K562 (cell line): ENCODE results near the gene SEC24C. TPM values are rescaled to one million over a fixed set of nuclear protein-coding genes. Genes with fewer than 3 reads are reported as not detected.

Experiments used
- BCL6 ChIP-seq: fragments of 250-450 bp; sonication (Bioruptor Pico); IDR thresholded peaks from 2 replicates; pipeline ENCODE4 v1.4.0; 2020
- BMI1 ChIP-seq: fragments of 150-350 bp; IDR thresholded peaks from 2 replicates; pipeline ENCODE4 v1.6.1; 2014; ENCODE audit warnings: low read length
- E2F8 ChIP-seq: fragments of 450-650 bp; IDR thresholded peaks from 2 replicates; pipeline ENCODE4 v1.7.1; 2018; ENCODE audit warnings: mild to moderate bottlenecking, low read depth; ENCODE audit not compliant: partially characterized antibody
- ELF1 ChIP-seq: fragments of 200-800 bp; sonication (Bioruptor generic); IDR thresholded peaks from 2 replicates; pipeline ENCODE4 v1.6.1; 2016; ENCODE audit warnings: missing genetic modification characterization, missing compliant biosample characterization
- MGA ChIP-seq: fragments of 450-650 bp; IDR thresholded peaks from 2 replicates; pipeline ENCODE4 v1.6.1; 2016; ENCODE audit warnings: mild to moderate bottlenecking, moderate library complexity
- TCF3 ChIP-seq: sonication (generic); formaldehyde crosslinking; IDR thresholded peaks from 2 replicates; pipeline ENCODE4 v1.4.0; 2020; ENCODE audit warnings: mild to moderate bottlenecking, missing genetic modification reagents
- TOE1 ChIP-seq, 2 experiments: fragments of 450-650 bp in 1 of 2; sonication (generic) in 1 of 2; formaldehyde crosslinking in 1 of 2; IDR thresholded peaks; 2 replicates each; pipeline versions ENCODE4 v1.7.1 to v1.8.0; 2016 to 2022; ENCODE audit warnings: borderline replicate concordance in 2 of 2, mild to moderate bottlenecking in 2 of 2, antibody characterized with exemption in 1 of 2, inconsistent platforms in 1 of 2, low read depth in 1 of 2, missing genetic modification reagents in 1 of 2, moderate library complexity in 1 of 2
- ZNF561 ChIP-seq: fragments of 450-650 bp; formaldehyde crosslinking; conservative IDR thresholded peaks from 2 replicates; pipeline ENCODE4 v1.4.0; 2020; ENCODE audit warnings: mild to moderate bottlenecking, moderate library complexity
- polyA plus RNA-seq, 8 experiments: library from polyadenylated mRNA; depleted of rRNA in 4 of 8; stranded (reverse) in 5 of 8; unstranded in 3 of 8; fragments of >200 nt; fragmentation: Nextera tagmentation in 2 of 8; fragmentation: Illumina TruSeq in 1 of 8; extraction: Ambion mirVana in 2 of 8; extraction: Trizol in 1 of 8; gene quantifications; 2 replicates each; pipeline versions ENCODE4 v1.2.1 to v1.2.3, GENCODE V29; 2011 to 2014; ENCODE audit warnings: inconsistent platforms in 1 of 8, missing spikeins in 1 of 8
- total RNA-seq, 7 experiments: library from RNA; depleted of rRNA in 6 of 7; stranded (reverse); fragments of >200 nt in 6 of 7; fragmentation: Illumina TruSeq in 2 of 7; extraction: Trizol in 2 of 7; gene quantifications; 2 replicates each; pipeline versions ENCODE4 v1.2.1 to v1.2.3, GENCODE V29; 2011 to 2021; ENCODE audit warnings: low replicate concordance in 1 of 7
- TF ChIP-seq, protein P1 (sequence below): fragments of 200-800 bp; sonication (Bioruptor generic); IDR thresholded peaks from 2 replicates; pipeline ENCODE4 v1.6.1; 2017; ENCODE audit warnings: missing genetic modification characterization, missing compliant biosample characterization
- TF ChIP-seq, protein P2 (sequence below): sonication (generic); formaldehyde crosslinking; IDR thresholded peaks from 2 replicates; pipeline ENCODE4 v1.8.0; 2022; ENCODE audit warnings: mild to moderate bottlenecking, missing genetic modification reagents

The SEC24C gene
- total and polyA plus RNA-seq, 9 of the 15 experiments (the other 6 are each of a cell fraction or from before 2014, with no cell fraction given), result 19.0 to 115 (median 70.5) TPM

DNA sequence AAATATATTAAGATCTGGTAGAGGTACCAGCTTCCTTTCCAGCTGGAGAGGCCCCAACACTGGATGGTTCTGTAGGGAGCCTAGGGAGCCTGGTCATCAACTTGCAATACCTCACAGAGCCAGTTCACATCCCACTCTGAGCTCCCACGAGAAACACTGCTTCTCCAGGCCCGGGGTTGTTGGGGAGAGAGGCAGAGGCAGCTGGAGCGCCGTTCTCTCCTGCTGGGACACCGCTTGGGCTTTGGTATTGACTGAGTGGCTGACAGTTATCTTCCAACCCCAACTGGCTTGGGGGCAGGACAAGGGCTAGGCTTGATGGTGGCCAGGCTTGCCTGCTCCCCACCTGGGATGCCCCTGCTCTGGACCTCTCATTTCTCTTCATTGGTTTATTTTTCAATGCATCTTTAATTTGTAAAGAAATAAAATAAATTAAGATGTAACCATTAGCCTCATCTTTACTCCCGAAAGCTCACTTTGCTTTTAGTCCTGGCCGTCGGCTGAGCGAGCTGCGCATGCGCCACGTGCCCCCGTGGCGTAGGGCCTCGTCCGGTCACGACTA is 27.6 kb downstream of the SEC24C start (continued):
- peak; percentile 57; the same call in 1 of the 2 replicates for TF ChIP-seq MGA
- peak; percentile 21; the same call in 1 of the 2 replicates for TF ChIP-seq TCF3 (CRISPR knock-in tag)
- TF ChIP-seq, protein P1, sequence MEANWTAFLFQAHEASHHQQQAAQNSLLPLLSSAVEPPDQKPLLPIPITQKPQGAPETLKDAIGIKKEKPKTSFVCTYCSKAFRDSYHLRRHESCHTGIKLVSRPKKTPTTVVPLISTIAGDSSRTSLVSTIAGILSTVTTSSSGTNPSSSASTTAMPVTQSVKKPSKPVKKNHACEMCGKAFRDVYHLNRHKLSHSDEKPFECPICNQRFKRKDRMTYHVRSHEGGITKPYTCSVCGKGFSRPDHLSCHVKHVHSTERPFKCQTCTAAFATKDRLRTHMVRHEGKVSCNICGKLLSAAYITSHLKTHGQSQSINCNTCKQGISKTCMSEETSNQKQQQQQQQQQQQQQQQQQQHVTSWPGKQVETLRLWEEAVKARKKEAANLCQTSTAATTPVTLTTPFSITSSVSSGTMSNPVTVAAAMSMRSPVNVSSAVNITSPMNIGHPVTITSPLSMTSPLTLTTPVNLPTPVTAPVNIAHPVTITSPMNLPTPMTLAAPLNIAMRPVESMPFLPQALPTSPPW (CRISPR knock-in tag), result no peak
- TF ChIP-seq BMI1, result no peak
- 0 out of 2 replicates have a peak, but pooled peaks have one; percentile 15 for TF ChIP-seq TOE1 (IDR thresholded peaks at IDR 0.05; ENCODE audit: borderline replicate concordance)
- TF ChIP-seq TOE1 (CRISPR knock-in tag; IDR thresholded peaks at IDR 0.05; ENCODE audit: borderline replicate concordance, low read depth), result no peak
- TF ChIP-seq BCL6, result 0 out of 2 replicates have a peak, but pooled peaks have one; percentile 22
- TF ChIP-seq ELF1 (tag), result no peak
- no peak for TF ChIP-seq ZNF561 (CRISPR knock-in tag)
- no peak for TF ChIP-seq E2F8
- TF ChIP-seq, protein P2, sequence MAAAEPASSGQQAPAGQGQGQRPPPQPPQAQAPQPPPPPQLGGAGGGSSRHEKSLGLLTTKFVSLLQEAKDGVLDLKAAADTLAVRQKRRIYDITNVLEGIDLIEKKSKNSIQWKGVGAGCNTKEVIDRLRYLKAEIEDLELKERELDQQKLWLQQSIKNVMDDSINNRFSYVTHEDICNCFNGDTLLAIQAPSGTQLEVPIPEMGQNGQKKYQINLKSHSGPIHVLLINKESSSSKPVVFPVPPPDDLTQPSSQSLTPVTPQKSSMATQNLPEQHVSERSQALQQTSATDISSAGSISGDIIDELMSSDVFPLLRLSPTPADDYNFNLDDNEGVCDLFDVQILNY, result no peak
